Stimulated activated naive CD8-positive, alpha-beta T cell treated with anti-CD3 and anti-CD28 coated beads, Interleukin-15, amount 100 ng/mL, for 72 hours (primary cell): Measurements from ENCODE around the gene CLEC3B.
"Not testable (repeated sequence)": the region's sequence is repeated elsewhere in the genome, so short reads cannot be mapped to it uniquely, and the experiment has no call there.

Experiments used
- ATAC-seq: fragments of 150-1000 bp; cut with Tn5 transposase; 2 replicates; pipeline ENCODE4 v1.10.0; 2021; ENCODE audit warnings: mild to moderate bottlenecking, moderate library complexity
- DNase-seq, 2 donors: peaks; one replicate each; pipeline ENCODE4 v3.0.0; 2021 to 2022
- H3K27ac Mint-ChIP-seq, 2 donors: one replicate each; pipeline ENCODE4 v1.8.0; 2022; ENCODE audit warnings: mild to moderate bottlenecking in 2 of 2, mixed read lengths in 2 of 2, moderate library complexity in 2 of 2
- H3K27me3 Mint-ChIP-seq: one replicate; pipeline ENCODE4 v1.8.0; 2022; ENCODE audit warnings: mixed read lengths
- H3K4me1 Mint-ChIP-seq: one replicate; pipeline ENCODE4 v1.8.0; 2022; ENCODE audit warnings: mild to moderate bottlenecking, mixed read lengths
- H3K4me3 Mint-ChIP-seq, 2 donors: one replicate each; pipeline ENCODE4 v1.8.0; 2022; ENCODE audit warnings: mild to moderate bottlenecking in 2 of 2, mixed read lengths in 2 of 2, moderate library complexity in 1 of 2
- H3K9me3 Mint-ChIP-seq, 2 donors: one replicate each; pipeline ENCODE4 v1.8.0; 2022; ENCODE audit warnings: mixed read lengths in 2 of 2

Gene CLEC3B

DNA sequence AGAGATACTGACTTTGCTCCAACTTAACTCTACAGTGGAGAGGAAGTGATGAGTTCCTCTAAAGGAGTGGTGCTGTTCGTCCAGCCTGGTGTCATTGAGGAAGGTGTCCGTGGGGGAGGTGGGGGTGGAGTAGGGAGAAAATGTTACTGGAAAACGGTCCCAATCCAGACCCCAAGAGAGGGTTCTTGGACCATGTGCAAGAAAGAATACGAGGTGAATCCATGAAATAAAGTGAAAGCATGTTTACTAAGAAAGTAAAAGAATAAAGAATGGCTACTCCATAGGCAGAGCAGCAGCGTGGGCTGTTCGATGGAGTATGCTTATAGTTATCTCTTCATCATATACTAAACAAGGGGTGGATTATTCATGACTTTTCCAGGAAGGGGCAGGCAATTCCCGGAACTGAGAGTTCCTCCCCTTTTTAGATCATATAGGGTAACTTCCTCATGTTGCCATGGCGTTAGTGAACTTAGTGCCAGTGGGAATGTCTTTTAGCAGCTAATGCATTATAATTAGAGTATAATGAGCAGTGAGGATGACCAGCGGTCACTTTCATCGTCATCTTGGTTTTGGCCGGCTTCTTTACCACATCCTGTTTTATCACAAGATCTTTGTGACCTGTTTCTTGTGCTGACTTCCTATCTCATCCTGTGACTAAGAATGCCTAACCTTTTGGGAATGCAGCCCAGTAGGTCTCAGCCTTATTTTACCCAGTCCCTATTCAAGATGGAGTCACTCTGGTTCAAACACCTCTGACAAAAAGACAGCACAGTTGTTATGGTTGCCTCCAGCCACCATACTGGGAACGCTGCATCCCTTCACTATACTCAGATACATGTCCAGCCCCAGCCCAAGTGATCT, 38.6 kb downstream of the CLEC3B start:
- ATAC-seq = peak; percentile 81

DNA sequence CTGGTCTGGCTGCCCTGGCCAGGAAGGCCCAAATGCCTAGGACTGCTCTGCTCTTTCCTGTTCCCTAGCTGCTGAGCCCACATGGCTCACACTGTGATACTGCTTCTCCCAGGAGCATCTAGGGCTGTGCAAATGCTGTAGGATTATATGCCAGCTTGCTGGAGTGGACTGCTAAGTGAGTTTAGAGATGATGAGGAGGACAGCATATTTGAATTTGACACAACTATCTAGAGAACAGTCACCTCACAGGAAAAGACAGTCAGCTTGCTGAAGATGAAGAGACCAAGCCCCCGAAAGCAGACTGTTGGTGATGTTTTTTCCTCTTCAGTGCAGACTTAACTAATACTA, 39.2 kb downstream of the CLEC3B start:
- ATAC-seq (no peak), DNase-seq (no peak)
- H3K27ac Mint-ChIP-seq = peak overlapping the region; percentile 45 to 55
- H3K9me3 Mint-ChIP-seq = no peaks in the 10 kb centered on the region
- peaks cover 14% of the 10 kb centered on the region for H3K27me3 Mint-ChIP-seq
- H3K4me1 Mint-ChIP-seq = peaks cover 32% of the 10 kb centered on the region
- H3K4me3 Mint-ChIP-seq = peak overlapping the region in 1 of 2 donors; percentile 29

More for the DNA sequence above, 38.6 kb downstream of the CLEC3B start:
- Mint-ChIP-seq H3K27ac (peak overlapping the region; percentile 45 to 55), H3K27me3 (peaks cover 14% of the 10 kb centered on the region), H3K4me1 (peaks cover 37% of the 10 kb centered on the region), H3K9me3 (no peaks in the 10 kb centered on the region), H3K4me3 (peak overlapping the region; percentile 46 to 67)
- DNase-seq = peak; percentile 63 to 67

DNA sequence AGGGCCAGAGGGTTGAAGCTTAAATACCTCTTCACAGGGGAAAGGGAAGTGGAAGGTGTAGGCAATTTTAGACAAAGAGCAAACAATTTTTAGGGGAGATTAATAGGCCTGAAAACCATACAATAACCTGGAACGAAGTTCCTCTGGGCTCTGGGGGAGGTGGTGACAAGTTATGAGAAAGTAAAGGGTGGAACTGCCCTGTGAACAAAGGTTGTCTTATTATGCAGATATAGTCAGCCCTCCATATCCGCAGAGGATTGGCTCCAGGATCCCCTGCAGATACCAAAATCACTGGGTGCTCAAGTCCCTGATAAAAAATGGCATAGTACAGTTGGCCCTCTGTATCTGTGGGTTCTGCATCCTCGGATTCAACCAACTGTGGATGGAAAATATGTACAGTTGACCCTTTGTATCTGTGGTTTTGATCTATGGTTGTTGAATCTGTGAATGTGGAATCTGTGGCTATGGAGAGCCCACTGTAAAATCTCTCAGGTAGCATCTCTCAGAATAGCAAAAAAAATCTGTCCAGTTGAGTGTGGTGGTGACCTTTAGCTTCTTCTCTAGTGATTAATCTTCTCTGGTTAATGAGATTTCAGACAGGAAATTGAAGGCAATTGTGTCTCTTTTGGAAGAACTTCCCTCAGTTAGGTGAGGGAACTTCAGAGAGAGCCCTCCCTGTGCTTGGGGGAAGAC, 40.2 kb downstream of the CLEC3B start:
- Mint-ChIP-seq H3K4me3 (no peak overlapping the region), H3K27ac (peak overlapping the region in 1 of 2 donors; percentile 52), H3K4me1 (peaks cover 32% of the 10 kb centered on the region), H3K9me3 (no peaks in the 10 kb centered on the region), H3K27me3 (peaks cover 14% of the 10 kb centered on the region)
- ATAC-seq = no peak
- DNase-seq = no peak

DNA sequence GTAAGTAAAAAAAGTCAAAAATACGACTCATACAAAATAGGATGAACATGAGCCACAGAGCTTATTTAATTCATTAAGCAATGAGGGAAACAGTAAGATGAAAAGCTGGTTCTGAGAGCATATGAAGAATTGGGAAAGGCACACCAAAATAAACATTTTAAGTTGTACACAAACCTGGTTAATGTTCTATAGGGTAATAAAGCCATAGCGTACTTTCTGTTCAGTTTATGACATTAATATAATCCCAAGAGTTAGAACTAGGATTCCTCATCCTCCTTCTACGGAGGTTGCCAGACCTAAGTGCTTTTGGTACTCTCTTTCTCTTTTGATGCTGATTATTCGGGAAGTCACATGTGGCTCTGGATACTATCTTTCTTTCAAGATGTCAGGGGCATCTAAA, 41.4 kb downstream of the CLEC3B start:
- no peak for ATAC-seq
- Mint-ChIP-seq H3K27ac (no peak overlapping the region), H3K4me3 (no peak overlapping the region), H3K9me3 (no peaks in the 10 kb centered on the region), H3K4me1 (peaks cover 32% of the 10 kb centered on the region), H3K27me3 (peaks cover 14% of the 10 kb centered on the region)
- no peak for DNase-seq

DNA sequence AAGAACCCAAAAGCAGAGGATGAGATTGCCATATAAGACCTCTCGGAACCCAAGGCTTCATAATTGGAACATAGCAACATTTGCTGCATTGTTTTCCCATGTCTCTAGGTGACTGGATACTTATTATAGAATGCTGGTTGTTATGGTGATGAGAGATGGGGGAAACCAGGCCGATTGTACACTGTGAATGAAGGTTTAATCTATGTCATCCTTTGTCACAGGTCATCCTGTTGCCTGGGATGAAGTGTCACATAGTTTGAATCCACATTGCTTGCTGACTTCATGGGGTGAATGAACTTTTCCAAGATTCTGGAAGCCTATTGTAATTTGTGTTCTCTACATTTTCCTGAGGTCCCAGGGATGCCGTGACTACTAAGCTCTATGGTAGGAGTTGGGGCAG, 41.8 kb downstream of the CLEC3B start:
- no peaks in the 10 kb centered on the region for H3K9me3 Mint-ChIP-seq
- H3K27ac Mint-ChIP-seq = no peak overlapping the region
- H3K4me3 Mint-ChIP-seq = no peak overlapping the region
- no peak for ATAC-seq
- peaks cover 14% of the 10 kb centered on the region for H3K27me3 Mint-ChIP-seq
- DNase-seq = no peak
- H3K4me1 Mint-ChIP-seq = peaks cover 32% of the 10 kb centered on the region

DNA sequence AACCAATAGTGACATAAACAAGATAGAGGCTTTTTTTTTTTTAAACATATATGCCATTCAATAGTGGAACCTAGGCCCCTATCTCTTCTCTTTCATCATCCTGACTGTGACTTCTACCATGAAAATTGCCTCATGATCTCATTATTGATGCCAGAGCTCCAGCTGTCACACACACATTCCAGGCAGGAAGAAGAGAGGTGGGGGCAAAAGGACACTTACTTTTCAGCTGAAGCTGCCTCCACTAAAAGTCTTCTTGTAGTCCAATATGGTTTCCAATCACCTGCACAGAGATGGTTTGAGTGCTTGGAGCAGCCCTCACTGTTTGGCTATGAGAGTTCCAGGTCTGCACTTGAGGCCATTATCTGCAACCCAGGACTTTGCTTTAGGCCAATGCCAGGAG, 45.0 kb downstream of the CLEC3B start:
- no peak overlapping the region for H3K4me3 Mint-ChIP-seq
- ATAC-seq (no peak), DNase-seq (no peak)
- H3K27ac Mint-ChIP-seq = no peak overlapping the region
- H3K9me3 Mint-ChIP-seq = no peaks in the 10 kb centered on the region
- H3K4me1 Mint-ChIP-seq = peaks cover 13% of the 10 kb centered on the region
- peaks cover 30% of the 10 kb centered on the region for H3K27me3 Mint-ChIP-seq

DNA sequence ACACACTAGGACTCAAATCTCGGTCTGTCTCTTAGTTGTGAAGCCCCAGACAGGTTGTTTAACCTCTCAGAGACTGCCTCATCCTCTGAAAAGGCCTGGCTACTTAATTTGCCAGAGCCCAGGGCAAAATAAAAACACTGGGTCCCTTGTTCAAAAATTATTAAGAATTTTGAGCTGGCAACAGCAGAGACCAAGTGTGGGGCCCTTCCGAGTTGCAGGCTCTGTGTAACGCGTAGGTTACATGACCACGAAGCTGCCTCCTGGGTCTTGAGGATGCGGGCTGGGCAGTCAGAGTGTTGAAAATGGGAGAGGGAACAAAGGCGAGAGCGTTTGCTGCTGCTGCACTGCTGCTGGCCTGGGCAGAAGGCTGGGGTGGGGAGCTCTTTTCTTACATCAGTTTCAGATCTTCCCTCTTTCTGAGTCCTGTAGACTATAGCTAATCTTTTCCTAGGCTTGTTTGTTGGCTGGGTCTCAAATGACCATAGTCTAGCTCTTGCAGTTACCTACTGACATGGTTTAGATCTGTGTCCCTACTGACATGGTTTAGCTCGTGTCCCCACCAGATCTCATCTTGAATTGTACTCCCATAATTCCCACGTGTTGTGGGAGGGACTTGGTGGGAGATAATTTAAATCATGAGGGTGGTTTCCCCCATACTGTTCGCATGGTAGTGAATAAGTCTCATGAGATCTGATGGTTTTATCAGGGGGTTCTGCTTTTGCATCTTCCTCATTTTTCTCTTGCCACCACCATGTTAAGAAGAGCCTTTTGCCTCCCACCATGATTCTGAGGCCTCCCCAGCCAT, 49.9 kb downstream of the CLEC3B start:
- Mint-ChIP-seq H3K4me1 (no peaks in the 10 kb centered on the region), H3K27me3 (peaks cover 38% of the 10 kb centered on the region), H3K4me3 (no peak overlapping the region), H3K27ac (no peak overlapping the region), H3K9me3 (peaks cover 11 to 12% of the 10 kb centered on the region in 2 donors)
- no peak for DNase-seq
- ATAC-seq = no peak

DNA sequence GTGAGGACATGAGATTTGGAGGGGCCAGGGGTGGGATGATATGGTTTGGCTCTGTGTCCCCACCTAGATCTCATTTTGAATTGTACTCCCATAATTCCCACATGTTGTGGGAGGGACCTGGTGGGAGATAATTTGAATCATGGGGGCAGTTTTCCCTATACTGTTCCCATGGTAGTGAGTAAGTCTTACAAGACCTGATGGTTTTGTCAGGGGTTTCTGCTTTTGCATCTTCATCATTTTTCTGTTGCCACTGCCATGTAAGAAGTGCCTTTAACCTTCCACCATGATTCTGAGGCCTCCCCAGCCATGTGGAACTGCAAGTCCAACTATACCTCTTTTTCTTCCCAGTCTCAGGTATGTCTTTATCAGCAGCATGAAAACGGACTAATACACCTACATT, 52.2 kb downstream of the CLEC3B start:
- Mint-ChIP-seq H3K9me3 (peaks cover 13% of the 10 kb centered on the region in 2 donors), H3K27me3 (peaks cover 47% of the 10 kb centered on the region)
- ATAC-seq, H3K4me3 Mint-ChIP-seq, DNase-seq, H3K27ac Mint-ChIP-seq, H3K4me1 Mint-ChIP-seq: not testable (repeated sequence)

DNA sequence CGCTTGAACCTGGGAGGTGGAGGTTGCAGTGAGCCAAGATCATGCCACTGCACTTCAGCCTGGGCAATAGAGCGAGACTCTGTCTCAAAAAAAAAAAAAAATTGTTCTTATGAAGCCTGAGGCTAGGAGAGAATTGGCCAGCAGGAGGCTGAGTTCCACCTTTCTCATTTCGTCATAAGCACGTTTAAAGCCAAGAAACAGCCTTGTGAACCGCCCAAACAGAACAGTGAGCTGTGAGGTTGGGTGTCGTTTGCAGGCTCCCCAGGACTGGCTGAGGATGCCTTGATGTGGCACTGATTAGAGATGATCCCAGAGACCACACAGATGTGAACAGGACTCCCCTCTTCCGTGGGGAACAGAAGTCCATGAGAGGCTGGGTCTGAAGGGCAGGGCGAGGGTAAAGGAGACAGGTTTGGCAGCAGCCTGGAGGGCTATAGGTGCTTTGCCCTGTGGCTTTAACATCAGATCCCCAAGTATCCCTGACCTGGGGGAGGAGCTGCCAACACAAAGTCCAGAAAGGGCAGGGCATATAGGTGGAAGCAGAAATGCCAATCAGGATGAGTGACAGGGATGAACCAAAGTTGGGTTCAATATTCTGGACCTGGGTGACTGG, 52.9 kb downstream of the CLEC3B start:
- no peak overlapping the region for H3K27ac Mint-ChIP-seq
- no peak for DNase-seq
- H3K4me3 Mint-ChIP-seq = no peak overlapping the region
- no peak for ATAC-seq
- peaks cover 13% of the 10 kb centered on the region in 2 donors for H3K9me3 Mint-ChIP-seq
- H3K4me1 Mint-ChIP-seq = no peaks in the 10 kb centered on the region
- peaks cover 48% of the 10 kb centered on the region for H3K27me3 Mint-ChIP-seq

DNA sequence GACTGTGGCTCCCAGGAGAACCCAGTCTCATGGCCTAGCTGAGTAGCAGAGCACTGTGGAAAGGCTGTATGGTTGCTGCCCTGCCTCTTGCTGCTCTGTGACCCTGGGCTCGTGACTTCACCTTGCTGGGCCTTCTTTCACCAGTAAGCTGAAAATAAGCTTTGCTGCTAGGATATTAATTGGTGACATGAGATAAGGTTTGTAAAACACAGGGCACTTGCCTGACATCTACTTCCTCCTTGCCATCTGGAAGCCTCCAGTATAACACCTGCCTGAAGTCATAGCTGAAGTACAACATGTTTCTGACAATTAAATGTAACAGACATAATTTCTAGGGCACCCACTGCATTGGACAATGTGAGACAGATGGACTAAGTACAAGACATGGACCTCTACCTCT, 53.6 kb downstream of the CLEC3B start:
- H3K9me3 Mint-ChIP-seq = peaks cover 13% of the 10 kb centered on the region in 2 donors
- no peak for ATAC-seq

DNA sequence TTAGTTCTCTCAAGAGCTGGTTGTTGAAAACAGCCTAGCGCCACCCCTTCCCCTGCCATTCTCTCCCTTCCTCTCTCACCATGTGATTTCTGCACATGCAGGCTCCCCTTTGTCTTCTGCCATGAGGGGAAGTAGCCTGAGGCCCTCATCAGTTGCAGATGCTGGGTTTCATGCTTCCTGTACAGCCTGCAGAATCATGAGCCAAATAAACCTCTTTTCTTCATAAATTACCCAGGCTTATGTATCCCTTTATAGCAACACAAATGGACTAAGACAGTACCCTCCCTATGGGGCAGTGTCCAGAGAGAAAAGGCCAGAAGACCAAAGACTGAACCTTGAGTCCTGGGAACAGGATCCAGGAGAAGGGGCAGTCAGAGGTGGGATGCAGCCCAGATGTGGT, 54.7 kb downstream of the CLEC3B start:
- Mint-ChIP-seq H3K27ac (no peak overlapping the region), H3K4me1 (no peaks in the 10 kb centered on the region), H3K27me3 (peaks cover 44% of the 10 kb centered on the region), H3K4me3 (no peak overlapping the region), H3K9me3 (peaks cover 13% of the 10 kb centered on the region in 2 donors)
- DNase-seq = no peak
- no peak for ATAC-seq

More for the DNA sequence above, 53.6 kb downstream of the CLEC3B start:
- Mint-ChIP-seq H3K27me3 (peaks cover 46% of the 10 kb centered on the region), H3K4me3 (no peak overlapping the region), H3K27ac (no peak overlapping the region), H3K4me1 (no peaks in the 10 kb centered on the region)
- DNase-seq = no peak

DNA sequence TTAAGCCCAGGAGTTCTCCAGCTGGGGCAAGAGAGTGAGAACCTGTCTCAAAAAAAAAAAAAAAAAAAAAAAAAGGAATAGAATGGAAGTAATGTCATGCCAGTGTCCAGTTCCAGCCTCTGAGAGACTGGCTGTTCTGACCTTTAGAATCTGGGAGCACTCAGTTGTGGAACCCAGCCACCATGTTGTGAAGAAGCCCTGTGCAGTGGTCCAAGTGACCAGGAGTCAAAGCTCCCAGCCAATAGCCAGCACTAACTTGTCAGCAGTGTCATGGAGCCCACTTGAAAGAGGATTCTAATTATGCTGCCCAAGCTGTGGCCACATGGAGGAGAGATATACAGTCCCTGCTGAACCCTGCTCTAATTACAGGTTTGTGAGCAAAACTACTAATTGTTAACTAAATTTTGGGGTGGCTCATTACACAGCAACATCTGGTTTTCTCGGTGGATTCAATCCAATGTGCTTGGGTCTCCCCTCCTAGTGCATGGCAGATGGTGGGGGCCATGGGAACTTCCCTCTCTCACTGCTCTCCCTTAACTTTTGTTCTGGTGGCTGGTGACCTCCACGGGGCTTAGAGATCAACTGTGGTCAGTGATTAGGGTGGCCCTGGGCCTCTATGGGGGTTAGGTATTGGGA, 55.5 kb downstream of the CLEC3B start:
- peaks cover 13% of the 10 kb centered on the region in 2 donors for H3K9me3 Mint-ChIP-seq
- DNase-seq (no peak), ATAC-seq (no peak)
- H3K4me1 Mint-ChIP-seq = no peaks in the 10 kb centered on the region
- no peak overlapping the region for H3K4me3 Mint-ChIP-seq
- H3K27ac Mint-ChIP-seq = no peak overlapping the region
- peaks cover 39% of the 10 kb centered on the region for H3K27me3 Mint-ChIP-seq

DNA sequence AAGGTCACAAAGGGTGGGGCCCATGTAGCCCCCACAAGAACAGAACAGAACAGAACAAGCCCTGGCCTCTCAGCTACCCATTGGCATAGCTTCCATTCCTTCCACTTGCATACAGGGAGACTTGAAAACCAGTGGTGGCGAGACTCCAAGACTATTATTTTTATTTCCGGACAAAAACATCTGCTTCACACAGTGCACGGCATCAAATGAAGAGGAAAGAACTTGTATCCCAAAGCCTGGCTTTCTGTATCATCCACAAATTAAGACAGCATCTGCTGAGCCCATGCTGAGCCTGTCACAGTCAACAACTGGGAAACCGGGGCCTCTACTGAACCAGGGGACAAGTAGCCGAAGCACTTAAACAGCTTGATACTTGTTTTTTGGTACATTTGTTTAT, 56.0 kb downstream of the CLEC3B start:
- no peak overlapping the region for H3K4me3 Mint-ChIP-seq
- ATAC-seq (no peak), DNase-seq (no peak)
- peaks cover 34% of the 10 kb centered on the region for H3K27me3 Mint-ChIP-seq
- H3K9me3 Mint-ChIP-seq = peaks cover 13% of the 10 kb centered on the region in 2 donors
- H3K27ac Mint-ChIP-seq = no peak overlapping the region
- no peaks in the 10 kb centered on the region for H3K4me1 Mint-ChIP-seq

DNA sequence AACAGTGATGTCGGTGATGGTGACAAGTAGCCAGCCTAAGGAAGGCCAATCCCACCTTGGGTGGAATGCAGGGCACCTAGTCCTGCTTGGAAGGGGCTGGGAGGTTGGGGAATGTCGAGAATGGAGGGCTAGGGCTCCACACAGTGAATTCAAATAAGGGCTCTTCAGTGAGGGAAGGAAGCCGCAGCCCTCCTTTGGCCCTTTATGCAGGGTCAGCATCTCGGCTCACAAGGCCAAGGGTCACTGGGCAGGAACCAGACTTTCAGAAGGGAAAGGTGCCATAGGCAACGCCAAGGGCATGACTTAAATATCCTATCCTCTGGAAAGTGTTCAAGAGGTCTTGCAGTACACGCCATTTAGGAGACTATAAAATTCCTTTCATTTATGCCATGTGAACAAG, 56.9 kb downstream of the CLEC3B start:
- ATAC-seq (no peak), DNase-seq (no peak)
- Mint-ChIP-seq H3K9me3 (peaks cover 13% of the 10 kb centered on the region in 2 donors), H3K4me3 (no peak overlapping the region), H3K27me3 (peaks cover 34% of the 10 kb centered on the region), H3K4me1 (no peaks in the 10 kb centered on the region), H3K27ac (no peak overlapping the region)

DNA sequence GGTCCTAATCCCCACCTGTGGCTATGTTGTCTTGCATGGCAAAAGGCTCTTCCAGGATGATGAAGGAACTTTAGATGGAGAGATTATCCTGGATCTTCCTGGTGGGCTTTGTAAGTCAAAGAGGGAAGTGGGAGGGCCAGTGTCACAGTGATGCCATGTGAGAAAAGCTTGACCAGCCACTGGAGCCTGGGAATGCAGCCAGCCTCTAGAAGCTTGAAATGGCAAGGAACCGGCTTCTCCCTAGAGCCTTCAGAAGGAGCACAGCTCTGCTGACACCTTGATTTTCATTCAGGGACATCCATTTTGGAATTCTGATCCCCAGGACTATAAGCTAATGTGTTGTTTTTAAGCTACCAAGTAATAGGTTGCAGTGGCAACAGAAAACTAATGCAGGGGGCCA, 58.3 kb downstream of the CLEC3B start:
- Mint-ChIP-seq H3K27me3 (peaks cover 44% of the 10 kb centered on the region), H3K9me3 (peaks cover 13% of the 10 kb centered on the region in 2 donors), H3K4me3 (no peak overlapping the region), H3K4me1 (peaks cover 5% of the 10 kb centered on the region), H3K27ac (no peak overlapping the region)
- DNase-seq (no peak), ATAC-seq (no peak)
